Measurements from ENCODE around the gene HLA-F.

The HLA-F gene

GRCh38 chr6:29744621-29745020, 21.4 kb downstream of the HLA-F start:
- DNase-seq = no peak

GRCh38 chr6:29745386-29745785, 22.2 kb downstream of the HLA-F start:
- no peak for DNase-seq

GRCh38 chr6:29745855-29746449, 22.7 kb downstream of the HLA-F start:
- no peak for DNase-seq

- DNase-seq = no peak
These were observed 23.8 kb downstream of the HLA-F start for GRCh38 chr6:29746846-29747687.

- no peak for DNase-seq
These were observed 24.5 kb downstream of the HLA-F start for GRCh38 chr6:29747688-29748250.

- no peak for DNase-seq
These were observed 25.4 kb downstream of the HLA-F start for GRCh38 chr6:29748391-29749307.

GRCh38 chr6:29749308-29749662, 26.1 kb downstream of the HLA-F start:
- DNase-seq = no peak

GRCh38 chr6:29749668-29750067, 26.4 kb downstream of the HLA-F start:
- no peak for DNase-seq

- no peak for DNase-seq
These were observed 27.5 kb downstream of the HLA-F start for GRCh38 chr6:29750709-29751108.

GRCh38 chr6:29751480-29751879, 28.2 kb downstream of the HLA-F start:
- DNase-seq = no peak

- DNase-seq = peak; percentile 34
These were observed 29.4 kb downstream of the HLA-F start for GRCh38 chr6:29752451-29753308.

- no peak for DNase-seq
These were observed 30.0 kb downstream of the HLA-F start for GRCh38 chr6:29753309-29753644.

GRCh38 chr6:29755295-29755871, 32.1 kb downstream of the HLA-F start:
- DNase-seq = no peak

- no peak for DNase-seq
These were observed 34.0 kb downstream of the HLA-F start for GRCh38 chr6:29757282-29757681.

- no peak for DNase-seq
These were observed 34.6 kb downstream of the HLA-F start for GRCh38 chr6:29757701-29758293.

GRCh38 chr6:29758761-29759160, 35.5 kb downstream of the HLA-F start:
- DNase-seq = no peak

- no peak for DNase-seq
These were observed 36.2 kb downstream of the HLA-F start for GRCh38 chr6:29759457-29759856.

- no peak for DNase-seq
These were observed 37.1 kb downstream of the HLA-F start for GRCh38 chr6:29760328-29760727.

- DNase-seq = no peak
These were observed 38.8 kb downstream of the HLA-F start for GRCh38 chr6:29762051-29762450.

GRCh38 chr6:29762781-29763214, 39.6 kb downstream of the HLA-F start:
- DNase-seq = no peak

- no peak for DNase-seq
These were observed 40.5 kb downstream of the HLA-F start for GRCh38 chr6:29763491-29764289.

Measured in NCI-H2081 treated with DMSO at 0.1 percent for 48 hours (cell line).